HEK293T (cell line): ENCODE measurements around the gene DHX30.

ENCODE experiments used
- CTCF ChIA-PET: fragments of 350-600 bp; formaldehyde crosslinking; extraction: SDS; loops from one replicate; lab custom pipeline; 2021; ENCODE audit warnings: antibody characterized with exemption, inconsistent platforms; lab: Yijun Ruan, JAX
- POLR2A ChIA-PET: fragments of 350-600 bp; formaldehyde crosslinking; extraction: SDS; loops from one replicate; lab custom pipeline; 2020; ENCODE audit warnings: antibody characterized with exemption, inconsistent platforms; lab: Yijun Ruan, JAX
- DNase-seq: peaks from one replicate; pipeline ENCODE4 v3.0.0; 2012; ENCODE audit warnings: mixed read lengths; ENCODE audit errors: extremely low spot score
- ARNT ChIP-seq: fragments of 450-650 bp; IDR thresholded peaks from 2 replicates; pipeline ENCODE4 v1.6.1; 2017; ENCODE audit warnings: mild to moderate bottlenecking
- BHLHE40 ChIP-seq: fragments of 450-650 bp; IDR thresholded peaks from 2 replicates; pipeline ENCODE4 v1.6.1; 2016; ENCODE audit warnings: mild to moderate bottlenecking, moderate library complexity, borderline replicate concordance
- CTBP1 ChIP-seq: fragments of 450-650 bp; IDR thresholded peaks from 2 replicates; pipeline ENCODE4 v1.6.1; 2016; ENCODE audit warnings: borderline replicate concordance
- ELF4 ChIP-seq: fragments of 450-650 bp; IDR thresholded peaks from 2 replicates; pipeline ENCODE4 v1.6.1; 2017; ENCODE audit warnings: antibody characterized with exemption
- FOXA1 ChIP-seq: fragments of 450-650 bp; IDR thresholded peaks from 2 replicates; pipeline ENCODE4 v1.6.1; 2016; ENCODE audit warnings: mild to moderate bottlenecking
- FOXK2 ChIP-seq: fragments of 450-650 bp; IDR thresholded peaks from 2 replicates; pipeline ENCODE4 v1.6.1; 2016; ENCODE audit warnings: mild to moderate bottlenecking
- FOXM1 ChIP-seq: fragments of 450-650 bp; IDR thresholded peaks from 2 replicates; pipeline ENCODE4 v1.6.1; 2017; ENCODE audit warnings: mild to moderate bottlenecking, borderline replicate concordance
- HDGF ChIP-seq: fragments of 450-650 bp; IDR thresholded peaks from 2 replicates; pipeline ENCODE4 v1.6.1; 2017; ENCODE audit warnings: antibody characterized with exemption, borderline replicate concordance
- L3MBTL2 ChIP-seq: fragments of 450-650 bp; conservative IDR thresholded peaks from 2 replicates; pipeline ENCODE4 v1.6.1; 2016; ENCODE audit warnings: mild to moderate bottlenecking
- LEF1 ChIP-seq: fragments of 450-650 bp; IDR thresholded peaks from 2 replicates; pipeline ENCODE4 v1.6.1; 2017; ENCODE audit warnings: mild to moderate bottlenecking, borderline replicate concordance
- NFRKB ChIP-seq: fragments of 450-650 bp; IDR thresholded peaks from 2 replicates; pipeline ENCODE4 v1.6.1; 2016; ENCODE audit warnings: mild to moderate bottlenecking, moderate library complexity
- PKNOX1 ChIP-seq: fragments of 450-650 bp; IDR thresholded peaks from 2 replicates; pipeline ENCODE4 v1.6.1; 2016
- SP1 ChIP-seq: fragments of 450-650 bp; IDR thresholded peaks from 2 replicates; pipeline ENCODE4 v1.6.1; 2017
- SUZ12 ChIP-seq: fragments of 450-650 bp; IDR thresholded peaks from 2 replicates; pipeline ENCODE4 v1.6.1; 2016; ENCODE audit warnings: mild to moderate bottlenecking
- TARDBP ChIP-seq: fragments of 450-650 bp; IDR thresholded peaks from 2 replicates; pipeline ENCODE4 v1.6.1; 2016
- ZNF384 ChIP-seq: fragments of 450-650 bp; IDR thresholded peaks from 2 replicates; pipeline ENCODE4 v1.6.1; 2016

Gene DHX30

GRCh38 chr3:47888986-47889757, 86.2 kb downstream of the DHX30 start:
- ChIA-PET POLR2A (interaction anchor here (0.7 kb wide), 1 partner anchor 35 kb away, joined by 3 read pairs; no protein-coding TSS in a partner anchor), CTCF (no interaction called here)
- no peak for DNase-seq
- TF ChIP-seq ARNT, result no peak
- TF ChIP-seq FOXK2, result no peak
- TF ChIP-seq TARDBP, result no peak
- no peak for TF ChIP-seq HDGF
- no peak for TF ChIP-seq FOXA1

- ChIA-PET POLR2A (interaction anchor here (0.7 kb wide), 1 partner anchor 34 kb away, joined by 3 read pairs; no protein-coding TSS in a partner anchor), CTCF (no interaction called here)
- DNase-seq, result no peak
- no peak for TF ChIP-seq SUZ12
- TF ChIP-seq BHLHE40, result no peak
- no peak for TF ChIP-seq HDGF
- TF ChIP-seq ELF4, result no peak
These were observed 87.3 kb downstream of the DHX30 start for GRCh38 chr3:47890126-47890827.

GRCh38 chr3:47890828-47891612, 88.1 kb downstream of the DHX30 start:
- DNase-seq, result no peak
- TF ChIP-seq PKNOX1 (no peak), SP1 (no peak), ARNT (no peak), L3MBTL2 (no peak), SUZ12 (no peak), BHLHE40 (no peak), ZNF384 (no peak), FOXK2 (no peak), FOXA1 (no peak), TARDBP (no peak), FOXM1 (no peak), HDGF (no peak)
- ChIA-PET CTCF (interaction anchor here (0.5 kb wide), 1 partner anchor 9 kb away, joined by 3 read pairs; no protein-coding TSS in a partner anchor), POLR2A (no interaction called here)

DNA sequence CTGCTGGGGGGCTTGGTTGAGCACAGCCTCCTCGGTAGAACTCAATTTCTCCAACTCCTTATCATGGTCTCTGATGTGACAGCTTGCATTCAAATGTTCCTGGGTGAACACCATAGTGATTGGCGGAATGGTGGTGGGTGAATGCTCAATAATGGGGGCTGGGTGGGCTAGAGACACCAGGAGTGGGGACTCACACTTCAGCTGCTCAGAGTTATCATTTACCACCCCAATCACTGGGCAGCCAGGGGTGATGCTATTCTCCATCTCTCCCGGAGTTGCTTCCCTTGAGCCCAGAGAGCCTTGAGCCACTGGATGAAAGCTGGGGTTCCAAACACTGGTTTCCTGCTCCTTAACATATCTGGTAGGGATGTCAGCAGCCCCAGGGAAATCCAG, 88.7 kb downstream of the DHX30 start:
- CTCF ChIA-PET, result no interaction called here
- POLR2A ChIA-PET, result no interaction called here
- TF ChIP-seq NFRKB (no peak), FOXM1 (no peak), FOXK2 (no peak), ZNF384 (no peak), CTBP1 (no peak), LEF1 (no peak), FOXA1 (no peak), PKNOX1 (no peak), BHLHE40 (no peak), TARDBP (no peak), SUZ12 (no peak), SP1 (no peak), HDGF (no peak)
- no peak for DNase-seq

GRCh38 chr3:47892286-47893040, 89.5 kb downstream of the DHX30 start:
- POLR2A ChIA-PET, result no interaction called here
- DNase-seq, result no peak
- no peak for TF ChIP-seq L3MBTL2
- no peak for TF ChIP-seq HDGF
- no peak for TF ChIP-seq SP1
- TF ChIP-seq ELF4, result no peak
- no peak for TF ChIP-seq FOXM1
- TF ChIP-seq PKNOX1, result no peak
- no peak for TF ChIP-seq ARNT
- no peak for TF ChIP-seq LEF1
- no peak for TF ChIP-seq TARDBP
- TF ChIP-seq FOXK2, result no peak
- no peak for TF ChIP-seq ZNF384
- no peak for TF ChIP-seq FOXA1
- no peak for TF ChIP-seq CTBP1
- no peak for TF ChIP-seq SUZ12
- TF ChIP-seq NFRKB, result no peak
- no peak for TF ChIP-seq BHLHE40
- CTCF ChIA-PET, result interaction anchor here (0.6 to 1.2 kb wide), 2 partner anchors 10 to 11 kb away, joined by 3 to 6 read pairs; no protein-coding TSS in a partner anchor
